GM23248 (cell line): ENCODE measurements around the gene LSR.

Experiments
- EZH2 ChIP-seq: fragments of 200-600 bp; sonication (generic); IDR thresholded peaks from 2 replicates; pipeline ENCODE4 v1.6.1; 2018; ENCODE audit warnings: antibody characterized with exemption, mild to moderate bottlenecking; ENCODE audit not compliant: insufficient read depth, poor library complexity, severe bottlenecking
- EZH2phosphoT487 ChIP-seq: fragments of 200-600 bp; sonication (generic); IDR thresholded peaks from 2 replicates; pipeline ENCODE4 v1.6.1; 2018; ENCODE audit warnings: antibody characterized with exemption, moderate library complexity, mild to moderate bottlenecking, low read depth; ENCODE audit not compliant: insufficient read depth

- TF ChIP-seq EZH2 (no peak), EZH2phosphoT487 (no peak)
Measured at GRCh38 chr19:35225951-35226350, 22.9 kb upstream of the LSR start.
